ENCODE measurements around the gene SDR39U1. TPM values are rescaled to one million over a fixed set of nuclear protein-coding genes. Genes with fewer than 3 reads are reported as not detected.

SDR39U1 gene
- total RNA-seq, 1 experiment from 2014 or later = 24.7 TPM

DNA sequence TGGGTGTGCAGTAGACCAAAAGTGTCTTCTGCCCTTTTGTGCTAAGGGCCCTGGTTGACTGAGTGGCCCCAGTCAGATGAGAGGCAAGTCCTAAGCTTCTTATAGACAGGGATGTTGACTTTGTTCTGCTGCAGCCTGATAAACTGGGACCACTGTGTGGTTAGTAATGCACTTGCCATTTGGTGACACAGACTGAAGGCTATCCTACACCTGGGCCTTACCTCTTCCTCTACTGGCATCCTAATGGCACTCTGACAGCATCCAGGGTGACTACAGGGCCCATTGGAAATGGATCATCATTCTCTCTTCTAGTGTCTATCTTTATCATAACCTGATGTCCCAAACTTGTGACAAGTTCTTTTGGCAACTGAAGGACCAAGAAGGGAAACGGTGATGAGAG, 3.3 kb downstream of the SDR39U1 start:
- Histone ChIP-seq H3K4me1 (ENCODE audit: insufficient read depth, low read length) (peaks cover 18% of the 10 kb centered on the region), H3K9me3 (ENCODE audit: low read length) (no peaks in the 10 kb centered on the region), H3K36me3 (ENCODE audit: low read depth, low read length) (peaks cover 18% of the 10 kb centered on the region; the same call in 1 of the 2 replicates), H3K4me3 (ENCODE audit: low read length) (no peak overlapping the region), H3K27ac (ENCODE audit: low read length) (no peak overlapping the region), H3K4me2 (ENCODE audit: low read length) (no peak overlapping the region), H3K27me3 (ENCODE audit: low read length) (no peaks in the 10 kb centered on the region), H3F3A (ENCODE audit: low read length, unreplicated experiment) (no peaks in the 10 kb centered on the region), H4K20me1 (ENCODE audit: low read length) (no peaks in the 10 kb centered on the region), H3K79me2 (ENCODE audit: low read length) (peaks cover 28% of the 10 kb centered on the region), H3K9ac (ENCODE audit: low read length) (no peak overlapping the region), H2AFZ (ENCODE audit: low read length) (no peak overlapping the region), H3K9me2 (replicated peaks; ENCODE audit: low read length) (no peaks in the 10 kb centered on the region)
- BruUV-seq (replicated peaks) = no TSS peak
- no peak for DNase-seq
- CTCF ChIA-PET = no interaction called here
- no peak for ATAC-seq
- intact Hi-C loops (cut with micrococcal nuclease) = no loop called here
- TF ChIP-seq EZH2phosphoT487 (IDR thresholded peaks at IDR 0.05; ENCODE audit: borderline replicate concordance, low read length) = no peak
- no peak for TF ChIP-seq EZH2 (IDR thresholded peaks at IDR 0.05; ENCODE audit: low read length, unreplicated experiment)
- TF ChIP-seq, protein P1, sequence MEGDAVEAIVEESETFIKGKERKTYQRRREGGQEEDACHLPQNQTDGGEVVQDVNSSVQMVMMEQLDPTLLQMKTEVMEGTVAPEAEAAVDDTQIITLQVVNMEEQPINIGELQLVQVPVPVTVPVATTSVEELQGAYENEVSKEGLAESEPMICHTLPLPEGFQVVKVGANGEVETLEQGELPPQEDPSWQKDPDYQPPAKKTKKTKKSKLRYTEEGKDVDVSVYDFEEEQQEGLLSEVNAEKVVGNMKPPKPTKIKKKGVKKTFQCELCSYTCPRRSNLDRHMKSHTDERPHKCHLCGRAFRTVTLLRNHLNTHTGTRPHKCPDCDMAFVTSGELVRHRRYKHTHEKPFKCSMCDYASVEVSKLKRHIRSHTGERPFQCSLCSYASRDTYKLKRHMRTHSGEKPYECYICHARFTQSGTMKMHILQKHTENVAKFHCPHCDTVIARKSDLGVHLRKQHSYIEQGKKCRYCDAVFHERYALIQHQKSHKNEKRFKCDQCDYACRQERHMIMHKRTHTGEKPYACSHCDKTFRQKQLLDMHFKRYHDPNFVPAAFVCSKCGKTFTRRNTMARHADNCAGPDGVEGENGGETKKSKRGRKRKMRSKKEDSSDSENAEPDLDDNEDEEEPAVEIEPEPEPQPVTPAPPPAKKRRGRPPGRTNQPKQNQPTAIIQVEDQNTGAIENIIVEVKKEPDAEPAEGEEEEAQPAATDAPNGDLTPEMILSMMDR (conservative IDR thresholded peaks at IDR 0.05; ENCODE audit: low read depth, low read length) = no peak
- POLR2A ChIA-PET (ENCODE audit: unreplicated experiment) = no interaction called here

- ATAC-seq (no peak), DNase-seq (no peak)
- intact Hi-C loops (cut with micrococcal nuclease) = no loop called here
- ChIA-PET CTCF (no interaction called here), POLR2A (ENCODE audit: unreplicated experiment) (interaction anchor here (0.6 kb wide), 1 partner anchor 107 kb away, joined by 5 read pairs; no protein-coding TSS in a partner anchor)
- no peaks in the 10 kb centered on the region for H4K20me1 ChIP-seq (ENCODE audit: low read length)
- H3K27me3 ChIP-seq (ENCODE audit: low read length) = no peaks in the 10 kb centered on the region
- H3K4me2 ChIP-seq (ENCODE audit: low read length) = no peak overlapping the region
- H3K27ac ChIP-seq (ENCODE audit: low read length) = no peak overlapping the region
- H2AFZ ChIP-seq (ENCODE audit: low read length) = no peak overlapping the region
- H3K9ac ChIP-seq (ENCODE audit: low read length) = no peak overlapping the region
- H3K4me3 ChIP-seq (ENCODE audit: low read length) = no peak overlapping the region
- H3K79me2 ChIP-seq (ENCODE audit: low read length) = peaks cover 26% of the 10 kb centered on the region
- no peaks in the 10 kb centered on the region for H3K9me2 ChIP-seq (replicated peaks; ENCODE audit: low read length)
- no peaks in the 10 kb centered on the region for H3K9me3 ChIP-seq (ENCODE audit: low read length)
- peaks cover 25% of the 10 kb centered on the region for H3K36me3 ChIP-seq (ENCODE audit: low read depth, low read length)
- BruUV-seq (replicated peaks) = no TSS peak
- no peak for TF ChIP-seq EZH2phosphoT487 (IDR thresholded peaks at IDR 0.05; ENCODE audit: borderline replicate concordance, low read length)
- TF ChIP-seq, protein P1 (conservative IDR thresholded peaks at IDR 0.05; ENCODE audit: low read depth, low read length) = no peak
- TF ChIP-seq EZH2 (IDR thresholded peaks at IDR 0.05; ENCODE audit: low read length, unreplicated experiment) = no peak
- H3K4me1 ChIP-seq (ENCODE audit: insufficient read depth, low read length) = peaks cover 20% of the 10 kb centered on the region
- H3F3A ChIP-seq (ENCODE audit: low read length, unreplicated experiment) = no peaks in the 10 kb centered on the region
Measured at GRCh38 chr14:24438223-24439097, 4.1 kb downstream of the SDR39U1 start.

DNA sequence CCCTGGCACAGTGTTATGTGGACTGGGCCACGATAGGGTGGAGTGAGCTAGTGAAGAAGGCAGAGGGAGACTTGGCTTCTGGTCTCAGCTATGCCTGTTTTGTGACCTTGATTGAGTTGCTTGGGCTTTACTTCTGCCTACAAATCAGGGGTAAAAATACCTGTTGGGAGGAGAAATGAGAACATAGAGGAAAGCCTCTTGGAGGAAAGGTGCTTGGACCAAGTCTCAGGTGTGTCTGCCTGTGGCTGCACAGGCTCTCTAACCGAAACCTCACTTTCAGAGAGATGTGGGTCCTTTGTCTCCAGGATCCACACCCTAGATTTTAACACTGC, 4.9 kb downstream of the SDR39U1 start:
- no peaks in the 10 kb centered on the region for H3K9me2 ChIP-seq (replicated peaks; ENCODE audit: low read length)
- no peaks in the 10 kb centered on the region for H3F3A ChIP-seq (ENCODE audit: low read length, unreplicated experiment)
- no peak for TF ChIP-seq EZH2phosphoT487 (IDR thresholded peaks at IDR 0.05; ENCODE audit: borderline replicate concordance, low read length)
- TF ChIP-seq EZH2 (IDR thresholded peaks at IDR 0.05; ENCODE audit: low read length, unreplicated experiment) = no peak
- TF ChIP-seq, protein P1 (conservative IDR thresholded peaks at IDR 0.05; ENCODE audit: low read depth, low read length) = no peak
- no peaks in the 10 kb centered on the region for H4K20me1 ChIP-seq (ENCODE audit: low read length)
- H3K79me2 ChIP-seq (ENCODE audit: low read length) = peaks cover 21% of the 10 kb centered on the region
- no peak for ATAC-seq
- H3K4me1 ChIP-seq (ENCODE audit: insufficient read depth, low read length) = peaks cover 28% of the 10 kb centered on the region
- ChIA-PET POLR2A (ENCODE audit: unreplicated experiment) (interaction anchor here (0.6 kb wide), 1 partner anchor 107 kb away, joined by 5 read pairs; no protein-coding TSS in a partner anchor), CTCF (no interaction called here)
- peaks cover 28% of the 10 kb centered on the region for H3K36me3 ChIP-seq (ENCODE audit: low read depth, low read length)
- no peak overlapping the region for H3K9ac ChIP-seq (ENCODE audit: low read length)
- intact Hi-C loops (cut with micrococcal nuclease) = no loop called here
- no peak overlapping the region for H3K4me3 ChIP-seq (ENCODE audit: low read length)
- H2AFZ ChIP-seq (ENCODE audit: low read length) = no peak overlapping the region
- H3K9me3 ChIP-seq (ENCODE audit: low read length) = no peaks in the 10 kb centered on the region
- H3K4me2 ChIP-seq (ENCODE audit: low read length) = no peak overlapping the region
- no TSS peak for BruUV-seq (replicated peaks)
- no peaks in the 10 kb centered on the region for H3K27me3 ChIP-seq (ENCODE audit: low read length)
- no peak for DNase-seq
- H3K27ac ChIP-seq (ENCODE audit: low read length) = no peak overlapping the region

Measured in PC-3 (cell line).